Sciatic nerve (tissue), 2 donors: ENCODE measurements around the gene HMGCLL1. TPM values are rescaled to one million over a fixed set of nuclear protein-coding genes. Genes with fewer than 3 reads are reported as not detected.

ENCODE experiments used
- ATAC-seq: fragments of 200-7000 bp; cut with Tn5 transposase; one replicate; pipeline ENCODE4 v1.9.1; 2020; ENCODE audit warnings: mild to moderate bottlenecking, moderate library complexity
- DNase-seq: peaks from one replicate; pipeline ENCODE4 v3.0.0-alpha.2; 2020; ENCODE audit warnings: low spot score
- intact Hi-C: fragments of 100-400 bp; cut with DNase I; formaldehyde crosslinking; loops from one replicate; pipeline ENCODE4 v1.14.2; 2022
- total RNA-seq: library from RNA; stranded (reverse); fragmentation: NEBNext Ultra II Directional; extraction: Animal tissue kit (Norgen Biotek cat#: 25700); gene quantifications from one replicate; pipeline ENCODE4 v1.2.1, GENCODE V29; 2021
- donor health status: DM: no; HTN: no; CAD: no.
- donor health status: DM: no; HTN: no; CAD: no.

HMGCLL1 gene
- total RNA-seq, 1 donor from 2014 or later: 3.8 TPM

DNA sequence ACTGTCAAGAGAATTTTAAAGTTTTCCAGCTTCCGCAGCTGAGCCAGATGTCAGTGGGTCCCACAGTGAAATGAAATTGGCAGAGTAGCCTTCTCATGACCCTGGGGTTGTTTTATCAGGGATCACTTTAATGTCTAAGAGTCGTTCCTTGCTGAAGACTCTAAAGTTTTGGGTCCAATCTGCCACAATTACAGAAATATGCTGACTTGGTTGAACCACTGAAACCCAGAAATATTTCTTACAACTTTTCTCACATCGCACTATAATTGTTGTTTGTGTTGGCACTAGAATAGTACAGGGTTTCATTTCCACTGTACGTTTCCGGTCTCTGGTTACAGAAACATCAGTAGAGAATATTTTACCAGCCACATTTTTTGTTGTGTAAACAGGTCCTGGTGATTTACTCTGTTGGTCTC, 109.0 kb downstream of the HMGCLL1 start:
- peak; percentile 60 for ATAC-seq
- intact Hi-C loops: loop anchor here (5.0 kb wide), 1 partner anchor 393 kb away; no protein-coding TSS in a partner anchor

DNA sequence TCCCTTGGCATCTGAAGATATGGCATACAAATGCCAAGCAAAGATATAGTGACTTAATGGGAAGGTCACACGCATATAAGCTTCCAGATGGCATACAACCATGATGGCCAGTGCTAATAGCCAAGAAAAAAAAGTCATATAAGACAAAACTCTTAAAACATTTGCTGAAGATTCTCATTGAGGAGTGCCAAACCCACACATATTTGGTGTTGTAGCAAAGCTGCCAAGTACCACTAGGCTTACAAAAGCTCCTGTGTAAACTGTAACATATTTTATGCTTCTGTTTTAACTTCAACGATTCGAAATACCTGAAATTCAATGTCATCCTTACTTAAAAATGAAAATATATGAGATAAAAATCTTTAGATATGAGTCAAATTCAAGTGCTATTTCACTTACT, 123.0 kb downstream of the HMGCLL1 start:
- DNase-seq: no peak
- intact Hi-C loops: no loop called here
- no peak for ATAC-seq

More for the DNA sequence above, 109.0 kb downstream of the HMGCLL1 start:
- no peak for DNase-seq

DNA sequence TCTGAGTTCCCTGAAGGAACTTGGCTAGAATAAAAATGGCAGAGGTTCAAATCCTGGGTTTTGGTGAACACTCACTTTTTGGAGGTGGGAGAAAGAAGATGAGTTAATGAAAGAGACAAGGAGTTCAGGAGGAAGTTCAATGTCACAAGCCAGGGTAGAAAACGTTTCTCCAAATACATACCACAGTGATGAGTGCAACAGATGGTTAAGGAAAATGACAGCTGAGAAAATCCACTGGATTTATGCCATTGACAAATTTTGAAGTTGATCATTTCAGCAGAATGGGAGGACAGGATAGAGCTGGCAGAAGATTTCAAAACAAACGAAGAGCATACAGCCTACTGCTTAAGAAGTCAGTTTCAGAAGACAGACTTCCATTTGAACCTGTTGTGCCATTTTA, 129.0 kb downstream of the HMGCLL1 start:
- ATAC-seq: no peak
- no peak for DNase-seq
- intact Hi-C loops: loop anchor here (5.0 kb wide), 1 partner anchor 267 kb away; no protein-coding TSS in a partner anchor

DNA sequence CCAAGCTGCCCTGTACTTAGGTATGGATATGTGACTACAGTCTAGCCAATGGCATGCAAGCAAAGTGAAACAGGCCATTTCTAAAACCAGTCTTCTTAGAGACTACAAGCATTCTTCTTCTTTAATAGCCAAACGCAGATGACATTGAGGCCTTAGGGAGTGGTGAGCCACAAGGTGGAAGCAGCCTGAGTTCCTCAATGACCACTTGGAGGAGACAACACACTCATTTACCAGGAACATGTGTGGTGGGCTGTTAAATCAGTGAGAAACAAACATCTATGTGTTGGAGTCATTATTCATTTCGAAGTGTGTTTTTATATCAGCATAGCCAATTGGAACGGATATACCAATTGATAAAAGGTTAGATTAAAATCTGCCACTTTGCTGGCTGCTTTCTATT, 129.8 kb downstream of the HMGCLL1 start:
- DNase-seq (no peak), ATAC-seq (no peak)
- intact Hi-C loops: no loop called here

DNA sequence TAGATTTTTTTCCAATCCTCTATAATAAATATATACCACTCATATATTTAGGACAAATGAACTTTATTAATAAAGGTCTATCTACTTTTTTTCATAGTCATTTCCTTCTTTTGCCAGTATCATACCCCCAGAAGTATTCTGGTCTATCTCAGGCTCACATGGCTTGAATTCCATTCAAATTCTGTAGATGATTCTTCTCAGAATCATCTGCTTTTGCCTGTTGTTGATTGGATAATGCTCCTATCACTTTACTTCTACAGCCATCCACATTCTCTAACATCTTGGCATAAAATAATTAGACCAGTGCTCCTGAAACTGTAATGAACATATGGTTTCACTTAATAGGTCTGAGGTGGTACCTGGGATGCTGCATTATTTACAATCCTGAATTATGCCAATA, 130.5 kb downstream of the HMGCLL1 start:
- intact Hi-C loops: no loop called here
- DNase-seq (no peak), ATAC-seq (no peak)

DNA sequence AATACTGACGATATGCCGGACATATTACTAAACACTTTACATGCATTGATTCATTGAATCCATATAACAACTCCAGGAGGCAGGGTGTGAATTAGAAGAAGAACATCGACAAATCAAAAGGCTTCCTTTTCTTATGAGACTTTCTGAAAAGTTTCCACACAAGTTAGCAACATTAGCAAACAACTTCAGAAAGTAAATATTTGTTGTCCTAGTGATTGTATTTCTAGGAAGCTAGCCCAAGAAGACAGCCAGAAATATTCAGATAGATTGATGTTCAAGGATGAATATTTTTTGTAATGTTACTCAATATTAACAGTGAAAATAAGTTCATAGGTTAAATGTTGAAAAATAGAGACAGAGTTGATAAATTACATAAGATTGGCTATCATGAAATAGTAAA, 131.1 kb downstream of the HMGCLL1 start:
- DNase-seq (no peak), ATAC-seq (no peak)
- intact Hi-C loops: no loop called here

DNA sequence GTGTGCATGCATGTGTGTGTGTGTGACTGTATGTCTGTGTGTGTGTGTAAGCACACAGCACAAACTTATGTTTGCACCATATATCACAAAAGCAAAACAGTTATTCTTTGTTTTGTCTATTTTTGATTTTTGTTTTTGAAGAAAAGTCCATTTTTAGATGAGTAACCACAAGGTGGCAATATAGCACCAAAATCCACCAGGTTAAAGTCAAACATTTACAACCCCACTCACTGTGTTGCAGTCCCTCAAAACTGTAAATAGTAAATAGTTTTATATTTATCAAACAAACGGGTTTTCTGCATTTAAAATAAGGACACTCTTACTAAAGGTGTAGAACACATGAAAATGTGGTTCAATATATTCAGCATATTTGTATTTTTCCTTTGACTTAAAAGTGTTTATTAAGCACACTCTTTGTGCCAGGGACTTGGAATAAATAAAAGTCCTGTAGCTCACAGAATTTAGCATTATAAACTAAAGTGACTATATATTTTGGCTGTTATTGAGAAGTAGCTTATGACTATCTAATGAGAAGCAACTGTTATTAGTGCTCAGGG, 133.3 kb downstream of the HMGCLL1 start:
- intact Hi-C loops: no loop called here
- ATAC-seq (peak; percentile 50), DNase-seq (no peak)

DNA sequence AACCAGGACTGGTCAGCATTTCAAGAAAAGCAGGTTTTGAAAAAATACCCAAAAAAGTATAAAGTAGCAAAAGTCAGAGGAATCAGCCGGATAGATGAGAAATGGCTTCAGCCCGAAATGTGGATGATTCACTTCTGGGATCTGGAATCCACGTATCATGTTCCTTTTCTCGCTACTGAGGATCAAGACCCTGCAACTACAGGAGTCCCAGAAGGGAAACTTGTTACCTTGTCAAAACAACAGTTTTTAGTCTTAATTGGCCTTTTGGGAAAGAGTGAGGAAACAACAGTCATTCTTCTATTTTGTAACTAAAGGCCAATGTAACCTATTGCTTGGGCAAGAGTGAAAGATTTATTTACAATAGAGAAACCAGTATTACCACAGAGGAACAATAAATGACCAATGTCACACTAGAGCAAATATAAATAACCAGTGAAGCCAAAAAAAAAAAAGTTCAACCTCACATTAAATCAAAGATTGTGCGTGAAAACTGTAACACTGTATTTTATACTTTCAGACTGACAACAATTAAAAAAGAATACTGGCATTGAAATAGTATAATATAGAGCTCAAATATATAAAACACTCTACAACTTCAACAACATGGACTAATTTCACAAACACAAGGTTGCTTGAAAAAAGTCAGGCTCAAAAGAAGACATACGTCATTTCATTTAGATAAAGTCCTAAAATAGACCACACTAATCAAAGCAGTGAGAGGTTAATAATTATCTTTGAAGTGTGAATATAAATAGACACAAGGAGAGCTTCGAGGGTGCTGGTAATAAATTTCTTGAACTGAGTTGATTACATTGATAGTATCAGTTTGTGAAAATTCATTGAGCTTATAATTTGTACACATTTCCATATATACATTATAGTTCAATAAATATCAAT, 135.5 kb downstream of the HMGCLL1 start:
- no peak for DNase-seq
- intact Hi-C loops: no loop called here
- ATAC-seq: peak; percentile 80

DNA sequence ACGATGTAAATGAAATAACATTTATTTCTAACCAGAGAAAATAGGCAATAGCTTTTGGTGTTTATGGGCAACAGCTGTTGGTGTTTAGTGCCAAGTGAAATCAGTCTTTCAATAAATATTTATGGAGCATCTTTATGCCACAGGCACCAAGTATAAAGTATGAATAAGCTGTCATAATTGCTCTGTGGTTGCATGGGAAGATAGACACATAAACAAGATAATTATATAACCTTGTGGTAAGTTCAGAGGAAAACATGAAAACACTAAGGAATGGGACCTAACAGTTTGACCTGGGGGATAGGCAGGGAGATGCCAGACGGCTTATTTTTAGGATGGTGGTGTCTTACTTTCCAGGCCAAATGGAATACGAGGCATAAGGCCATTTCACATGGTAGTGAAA, 140.8 kb downstream of the HMGCLL1 start:
- DNase-seq: no peak
- intact Hi-C loops: no loop called here
- ATAC-seq: no peak

DNA sequence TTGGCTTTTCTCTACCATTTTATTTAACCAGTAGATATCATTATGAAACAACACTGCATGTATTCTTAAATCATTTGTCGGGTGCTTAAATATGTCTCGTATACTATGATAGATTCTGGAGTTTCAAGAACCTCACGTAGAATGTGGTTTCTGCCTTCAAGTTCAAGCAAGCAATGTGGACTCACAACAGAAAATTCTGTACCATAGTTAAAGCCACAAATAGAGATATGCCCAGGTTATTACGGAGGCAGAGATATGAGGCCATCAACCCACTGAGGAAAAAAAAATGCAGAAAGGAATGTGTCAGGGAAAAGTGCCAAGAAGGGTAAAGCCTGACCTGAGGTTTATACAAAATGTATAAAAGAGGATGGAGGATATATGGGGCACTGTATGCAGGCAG, 141.9 kb downstream of the HMGCLL1 start:
- intact Hi-C loops: no loop called here
- DNase-seq (no peak), ATAC-seq (no peak)

DNA sequence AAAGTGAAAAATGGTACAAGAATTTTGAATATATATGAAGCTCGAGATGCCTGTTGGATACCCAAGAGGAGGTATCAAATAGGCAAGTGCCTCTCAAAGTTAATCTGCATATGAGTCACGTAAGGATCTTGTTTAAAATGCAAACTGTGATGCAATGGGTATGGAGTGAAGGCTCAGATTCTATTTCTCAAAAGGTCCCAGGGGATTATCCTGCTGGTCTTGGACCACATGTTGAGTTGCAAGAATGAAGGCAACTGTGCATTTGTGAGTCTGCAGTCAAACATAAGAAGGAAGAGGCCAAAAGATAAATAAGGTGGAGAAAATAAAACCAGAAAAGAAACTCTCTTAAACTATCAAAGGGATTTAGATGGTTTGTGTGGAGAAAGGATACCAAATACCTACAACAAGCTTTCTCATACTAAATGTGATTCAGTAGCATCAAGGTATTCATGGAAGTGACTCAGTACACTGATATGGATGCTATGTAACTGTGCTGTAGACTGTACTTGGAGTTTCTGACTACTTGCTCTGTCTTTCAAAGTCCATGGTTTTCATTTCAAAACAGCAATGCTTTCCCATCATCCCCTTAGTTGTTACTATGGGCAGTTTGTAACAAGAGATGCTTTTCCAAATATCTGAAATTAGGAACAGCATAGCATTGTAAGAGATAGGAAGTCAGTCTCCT, 145.4 kb downstream of the HMGCLL1 start:
- DNase-seq: no peak
- ATAC-seq: no peak
- intact Hi-C loops: no loop called here

DNA sequence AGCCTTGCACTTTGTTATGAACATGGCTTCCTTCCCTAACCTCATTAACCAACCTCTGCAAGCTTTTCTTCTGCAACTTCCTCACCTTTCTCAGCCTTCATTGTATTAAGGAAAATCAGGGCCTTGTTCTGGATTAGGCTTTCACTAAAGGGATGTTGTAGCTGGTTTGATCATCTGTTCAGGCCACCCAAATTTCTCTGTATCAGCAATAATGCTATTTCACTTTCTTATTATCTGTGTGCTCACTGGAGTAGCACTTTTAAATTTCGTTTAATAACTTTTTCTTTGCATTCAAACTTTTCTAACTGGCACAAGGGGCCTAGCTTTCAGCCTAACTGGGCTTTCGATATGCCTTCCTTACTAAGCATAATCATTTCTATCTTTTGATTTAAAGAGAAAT, 155.1 kb downstream of the HMGCLL1 start:
- intact Hi-C loops: no loop called here
- no peak for DNase-seq
- no peak for ATAC-seq

DNA sequence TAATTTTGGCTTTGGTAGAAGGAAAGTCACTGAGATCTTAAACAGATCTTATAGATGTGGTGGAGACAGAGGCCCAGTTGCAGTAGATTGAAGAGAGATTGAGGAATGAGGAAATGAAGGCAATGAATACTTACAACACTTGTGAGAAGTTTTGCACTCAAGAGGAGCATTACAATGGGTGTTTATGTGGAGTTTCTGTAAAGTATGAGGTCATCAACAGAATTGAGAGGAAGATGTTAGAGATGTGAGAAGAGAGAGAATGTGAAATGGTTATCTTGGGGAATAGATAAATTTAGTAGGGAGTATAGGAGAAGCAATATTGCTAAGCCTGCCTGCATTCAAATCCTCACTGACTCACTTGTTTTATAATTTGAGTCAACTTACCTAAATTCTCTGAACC, 168.3 kb downstream of the HMGCLL1 start:
- DNase-seq (no peak), ATAC-seq (no peak)
- intact Hi-C loops: no loop called here

DNA sequence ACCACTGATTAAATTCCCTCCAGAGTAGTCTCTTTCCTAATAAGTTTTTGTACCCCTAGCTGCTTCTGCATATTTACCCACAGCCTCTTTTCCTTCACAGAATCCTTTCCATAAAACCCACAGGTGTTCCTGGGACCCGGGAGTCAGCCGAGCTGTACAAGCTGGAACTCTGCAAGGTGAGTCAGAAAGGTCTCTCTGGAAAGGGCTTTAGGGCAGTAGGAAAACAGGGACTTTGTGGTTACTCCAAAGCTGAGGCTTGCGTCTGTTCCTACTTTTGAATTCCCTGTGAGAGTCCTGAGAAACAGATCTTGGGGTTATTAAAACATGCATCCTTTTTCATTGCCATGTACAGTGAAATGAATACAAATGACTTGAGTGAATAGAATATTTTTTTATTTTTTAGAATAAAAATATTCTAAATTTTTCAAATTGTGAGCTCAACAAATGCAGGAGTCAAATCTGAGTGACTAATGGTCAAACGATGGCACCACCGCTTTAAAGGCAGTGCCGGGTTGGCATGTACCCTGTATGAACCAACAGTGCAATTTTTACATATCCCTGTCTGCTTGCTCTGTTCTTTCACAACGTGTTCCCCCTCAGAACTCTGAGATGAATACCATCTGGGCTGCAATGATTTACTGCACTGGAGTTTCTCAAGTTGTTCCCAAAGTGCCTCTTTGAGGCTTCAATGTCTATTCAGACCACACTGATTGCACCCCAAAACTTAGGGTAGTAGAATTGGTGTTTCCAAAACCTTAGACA, 173.3 kb downstream of the HMGCLL1 start:
- ATAC-seq (peak; percentile 84), DNase-seq (no peak)
- intact Hi-C loops: no loop called here

DNA sequence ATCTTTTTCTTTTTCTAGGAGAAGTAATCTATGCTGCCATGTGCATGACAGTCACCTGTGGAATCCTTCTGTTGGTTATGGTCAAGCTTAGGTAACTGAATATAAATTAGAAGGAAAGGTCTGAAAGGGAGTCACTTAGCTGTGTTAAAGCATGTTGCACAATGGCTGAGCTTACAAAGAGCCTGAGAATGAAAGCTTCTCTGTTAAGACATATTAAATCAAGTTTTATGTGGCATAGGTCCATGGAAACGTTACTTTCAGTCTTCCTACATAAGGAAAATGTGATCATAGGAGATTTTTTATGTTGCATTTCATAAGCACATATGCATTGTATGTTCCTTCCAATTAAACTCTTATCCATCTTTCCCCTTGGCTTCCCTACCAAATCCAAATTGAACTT, 179.6 kb downstream of the HMGCLL1 start:
- DNase-seq (no peak), ATAC-seq (no peak)
- intact Hi-C loops: no loop called here

DNA sequence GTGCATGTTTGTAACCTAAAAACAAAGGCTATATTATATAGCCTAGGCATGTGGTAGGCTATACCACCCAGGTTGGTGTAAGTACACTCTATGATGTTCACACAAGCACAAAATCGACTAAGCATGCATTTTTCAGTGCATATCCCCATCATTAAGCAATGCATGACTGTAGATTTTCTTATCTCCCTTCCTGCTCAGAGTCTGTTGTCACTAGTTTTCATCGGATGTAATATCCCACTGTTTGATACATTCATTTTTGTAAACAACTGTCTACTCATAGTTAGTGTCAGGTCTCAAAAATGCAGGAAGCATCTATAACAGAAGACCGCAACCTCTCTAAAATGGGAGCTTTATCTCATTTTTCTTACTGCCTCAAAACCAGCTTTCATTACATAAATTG, 181.0 kb downstream of the HMGCLL1 start:
- ATAC-seq (no peak), DNase-seq (no peak)
- intact Hi-C loops: no loop called here

DNA sequence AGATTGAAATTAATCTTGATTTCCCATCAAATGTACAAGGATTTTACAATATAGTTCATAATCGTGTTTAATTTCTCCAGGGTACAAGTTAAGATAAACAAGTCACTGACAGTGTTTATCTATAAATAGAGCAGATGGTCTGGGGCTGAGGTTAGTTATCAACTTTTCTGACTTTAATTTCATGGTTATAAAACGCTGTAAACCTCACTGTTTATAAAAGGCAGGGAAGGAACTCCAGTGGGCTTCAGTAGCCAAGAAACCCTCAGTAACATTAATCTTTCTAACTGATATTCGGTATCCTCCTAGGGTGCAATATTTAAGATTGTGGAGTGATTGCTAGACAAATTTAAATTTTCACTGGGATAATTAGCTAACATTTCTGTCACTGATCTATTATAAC, 183.1 kb downstream of the HMGCLL1 start:
- ATAC-seq (no peak), DNase-seq (no peak)
- intact Hi-C loops: no loop called here

DNA sequence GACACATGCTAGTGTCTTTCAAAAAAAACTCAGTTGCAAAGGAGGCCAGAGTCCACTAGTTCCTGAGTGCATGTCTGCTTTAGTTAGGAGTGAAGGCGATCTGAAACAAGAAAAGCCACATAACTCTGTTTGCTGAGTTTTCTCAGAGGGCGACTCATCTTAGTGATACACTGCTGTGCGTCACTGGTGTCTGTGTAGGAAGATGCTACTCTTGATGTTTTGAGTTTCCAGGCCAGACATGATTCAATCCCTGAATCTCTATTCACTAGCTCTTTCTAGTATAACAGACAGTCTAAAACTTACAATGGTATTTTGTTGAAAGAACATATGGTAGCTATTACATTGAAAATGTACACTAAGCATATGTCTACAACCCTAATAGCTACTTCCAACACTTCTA, 190.8 kb downstream of the HMGCLL1 start:
- intact Hi-C loops: no loop called here
- ATAC-seq (no peak), DNase-seq (no peak)
